ENCODE results near the gene HIVEP2.
A peak's percentile ranks its signal among the peaks of the same experiment; 100 is the strongest.

Gene HIVEP2

GRCh38 chr6:142752348-142752747 is 192.6 kb downstream of the HIVEP2 start:
- intact Hi-C loops (cut with DNase I; ENCODE audit: low total_unique reads): no loop called here
- Histone ChIP-seq H3K9me3 (no peaks in the 10 kb centered on the region), H3K27ac (no peak overlapping the region), H3K4me3 (no peak overlapping the region), H3K4me1 (no peaks in the 10 kb centered on the region), H3K27me3 (no peaks in the 10 kb centered on the region), H3K36me3 (peaks cover 8 to 28% (median 16%) of the 10 kb centered on the region in 3 donors)
- TF ChIP-seq, protein P1, sequence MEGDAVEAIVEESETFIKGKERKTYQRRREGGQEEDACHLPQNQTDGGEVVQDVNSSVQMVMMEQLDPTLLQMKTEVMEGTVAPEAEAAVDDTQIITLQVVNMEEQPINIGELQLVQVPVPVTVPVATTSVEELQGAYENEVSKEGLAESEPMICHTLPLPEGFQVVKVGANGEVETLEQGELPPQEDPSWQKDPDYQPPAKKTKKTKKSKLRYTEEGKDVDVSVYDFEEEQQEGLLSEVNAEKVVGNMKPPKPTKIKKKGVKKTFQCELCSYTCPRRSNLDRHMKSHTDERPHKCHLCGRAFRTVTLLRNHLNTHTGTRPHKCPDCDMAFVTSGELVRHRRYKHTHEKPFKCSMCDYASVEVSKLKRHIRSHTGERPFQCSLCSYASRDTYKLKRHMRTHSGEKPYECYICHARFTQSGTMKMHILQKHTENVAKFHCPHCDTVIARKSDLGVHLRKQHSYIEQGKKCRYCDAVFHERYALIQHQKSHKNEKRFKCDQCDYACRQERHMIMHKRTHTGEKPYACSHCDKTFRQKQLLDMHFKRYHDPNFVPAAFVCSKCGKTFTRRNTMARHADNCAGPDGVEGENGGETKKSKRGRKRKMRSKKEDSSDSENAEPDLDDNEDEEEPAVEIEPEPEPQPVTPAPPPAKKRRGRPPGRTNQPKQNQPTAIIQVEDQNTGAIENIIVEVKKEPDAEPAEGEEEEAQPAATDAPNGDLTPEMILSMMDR (IDR thresholded peaks at IDR 0.05): no peak
- DNase-seq: no peak

DNA sequence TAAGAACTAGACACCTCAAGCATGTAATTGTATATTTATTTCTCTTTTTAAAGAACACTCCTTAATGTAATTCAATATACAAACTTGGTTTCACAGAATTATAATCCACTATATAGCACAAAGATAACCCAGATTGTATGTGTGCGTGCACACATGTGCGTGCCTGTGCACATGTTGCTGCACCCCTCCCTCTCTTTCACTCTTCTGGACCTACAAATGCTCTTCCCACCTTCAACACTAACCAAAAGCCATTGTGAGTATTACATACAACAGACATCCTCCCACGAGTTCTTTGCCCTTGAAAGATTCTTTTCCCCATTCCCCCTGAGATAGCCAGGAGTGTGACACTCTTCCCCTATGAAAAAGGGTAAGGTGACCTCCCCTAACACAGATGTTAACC is 193.5 kb downstream of the HIVEP2 start:
- intact Hi-C loops (cut with DNase I; ENCODE audit: low total_unique reads): no loop called here
- H3K36me3 ChIP-seq: peaks cover 8 to 22% (median 12%) of the 10 kb centered on the region in 3 donors
- no peak for DNase-seq
- TF ChIP-seq, protein P1 (IDR thresholded peaks at IDR 0.05): no peak
- no peaks in the 10 kb centered on the region for H3K4me1 ChIP-seq
- no peaks in the 10 kb centered on the region for H3K9me3 ChIP-seq
- no peak overlapping the region for H3K4me3 ChIP-seq
- no peak overlapping the region for H3K27ac ChIP-seq
- no peaks in the 10 kb centered on the region for H3K27me3 ChIP-seq

DNA sequence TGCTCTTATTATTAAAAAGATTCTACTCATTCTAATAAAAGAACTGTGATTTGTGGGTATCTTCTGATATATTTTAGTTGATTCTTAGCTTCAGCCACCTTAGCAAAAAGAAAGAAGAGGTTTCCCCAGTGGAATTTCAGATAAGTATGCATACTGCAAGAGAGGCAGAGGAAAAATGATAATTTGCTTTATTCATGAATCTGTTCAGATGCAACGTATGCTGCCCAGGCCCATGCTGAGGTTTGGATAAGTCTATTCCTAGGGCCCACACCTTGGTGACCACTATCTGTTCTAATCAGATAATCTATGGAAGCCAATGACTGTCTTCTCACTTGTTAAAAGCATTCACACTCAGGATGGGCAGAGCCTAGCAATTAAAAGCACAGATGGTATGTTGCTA is 194.0 kb downstream of the HIVEP2 start:
- no peaks in the 10 kb centered on the region for H3K27me3 ChIP-seq
- H3K9me3 ChIP-seq: no peaks in the 10 kb centered on the region
- H3K36me3 ChIP-seq: peaks cover 8 to 18% (median 12%) of the 10 kb centered on the region in 3 donors
- intact Hi-C loops (cut with DNase I; ENCODE audit: low total_unique reads): no loop called here
- DNase-seq: no peak
- H3K4me1 ChIP-seq: no peaks in the 10 kb centered on the region
- no peak overlapping the region for H3K27ac ChIP-seq
- H3K4me3 ChIP-seq: no peak overlapping the region
- TF ChIP-seq, protein P1 (IDR thresholded peaks at IDR 0.05): no peak

GRCh38 chr6:142749556-142749955 is 195.4 kb downstream of the HIVEP2 start:
- Histone ChIP-seq H3K4me1 (no peaks in the 10 kb centered on the region), H3K27ac (no peak overlapping the region), H3K27me3 (no peaks in the 10 kb centered on the region), H3K36me3 (peaks cover 8 to 14% (median 12%) of the 10 kb centered on the region in 3 donors), H3K9me3 (no peaks in the 10 kb centered on the region), H3K4me3 (no peak overlapping the region)
- no peak for DNase-seq
- intact Hi-C loops (cut with DNase I; ENCODE audit: low total_unique reads): no loop called here
- TF ChIP-seq, protein P1 (IDR thresholded peaks at IDR 0.05): no peak

GRCh38 chr6:142746524-142746923 is 198.5 kb downstream of the HIVEP2 start:
- DNase-seq: no peak
- TF ChIP-seq, protein P1 (IDR thresholded peaks at IDR 0.05): peak in 1 of 2 experiments; percentile 32
- Histone ChIP-seq H3K36me3 (no peaks in the 10 kb centered on the region), H3K27me3 (no peaks in the 10 kb centered on the region), H3K9me3 (no peaks in the 10 kb centered on the region), H3K27ac (no peak overlapping the region), H3K4me3 (no peak overlapping the region), H3K4me1 (no peaks in the 10 kb centered on the region)
- intact Hi-C loops (cut with DNase I; ENCODE audit: low total_unique reads): no loop called here

DNA sequence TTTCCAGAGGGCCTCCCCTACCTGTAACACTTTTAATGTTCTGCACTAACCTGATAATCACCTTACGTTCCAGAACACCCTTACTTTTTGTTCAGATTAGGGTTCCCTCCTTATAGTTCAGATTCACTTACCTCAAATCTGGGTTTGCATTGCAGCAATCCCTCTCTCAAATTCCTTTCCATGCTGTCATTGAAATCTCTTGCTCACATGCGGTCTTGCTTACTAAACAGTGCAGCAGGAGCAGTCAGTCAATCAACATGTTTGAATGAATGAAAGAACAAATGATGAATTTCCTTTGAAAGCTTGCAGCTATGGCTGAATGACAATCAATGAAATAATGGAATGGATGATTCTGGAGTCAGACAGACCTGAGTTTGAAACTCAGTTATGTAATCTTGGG is 200.1 kb downstream of the HIVEP2 start:
- Histone ChIP-seq H3K9me3 (no peaks in the 10 kb centered on the region), H3K36me3 (no peaks in the 10 kb centered on the region), H3K27ac (no peak overlapping the region), H3K27me3 (no peaks in the 10 kb centered on the region), H3K4me1 (no peaks in the 10 kb centered on the region), H3K4me3 (no peak overlapping the region)
- intact Hi-C loops (cut with DNase I; ENCODE audit: low total_unique reads): no loop called here
- no peak for DNase-seq
- TF ChIP-seq, protein P1 (IDR thresholded peaks at IDR 0.05): no peak

All from tibial artery (tissue), 4 donors.